ENCODE results near the gene TP53TG3B.
"Not testable (repeated sequence)": the region's sequence is repeated elsewhere in the genome, so short reads cannot be mapped to it uniquely, and the experiment has no call there.

The TP53TG3B gene, protein sequence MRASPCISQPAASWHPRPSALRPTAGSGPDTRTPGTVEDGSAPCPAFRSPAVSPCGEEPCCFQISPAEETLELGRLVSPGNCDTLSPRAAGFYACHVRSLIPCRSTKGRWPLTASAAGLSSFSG

DNA sequence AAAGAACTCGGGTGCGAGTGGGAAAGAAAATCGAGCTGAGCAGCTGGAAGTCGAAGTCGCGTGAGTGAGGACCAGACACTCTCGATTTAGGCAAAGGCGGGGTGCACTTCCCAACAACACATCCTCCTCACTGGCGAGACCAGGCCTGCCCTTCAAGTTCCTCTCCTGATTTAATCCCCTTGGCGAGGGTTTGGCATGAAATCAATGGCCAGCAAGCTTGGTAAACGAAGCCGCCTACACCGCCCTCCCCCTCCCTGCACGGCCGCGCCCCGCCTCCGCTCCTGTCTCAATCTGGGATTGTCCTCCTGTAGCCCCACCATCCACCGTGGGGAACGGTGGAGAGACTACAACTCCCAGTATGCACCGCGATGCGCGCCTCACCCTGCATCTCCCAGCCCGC is at the start of gene TP53TG3B:
TSS of gene TP53TG3B (plus strand) at position 301 of the 400 bp plus-strand sequence. CDS start at position 369, 68 bp downstream.
- DNase-seq = not testable (repeated sequence)

DNA sequence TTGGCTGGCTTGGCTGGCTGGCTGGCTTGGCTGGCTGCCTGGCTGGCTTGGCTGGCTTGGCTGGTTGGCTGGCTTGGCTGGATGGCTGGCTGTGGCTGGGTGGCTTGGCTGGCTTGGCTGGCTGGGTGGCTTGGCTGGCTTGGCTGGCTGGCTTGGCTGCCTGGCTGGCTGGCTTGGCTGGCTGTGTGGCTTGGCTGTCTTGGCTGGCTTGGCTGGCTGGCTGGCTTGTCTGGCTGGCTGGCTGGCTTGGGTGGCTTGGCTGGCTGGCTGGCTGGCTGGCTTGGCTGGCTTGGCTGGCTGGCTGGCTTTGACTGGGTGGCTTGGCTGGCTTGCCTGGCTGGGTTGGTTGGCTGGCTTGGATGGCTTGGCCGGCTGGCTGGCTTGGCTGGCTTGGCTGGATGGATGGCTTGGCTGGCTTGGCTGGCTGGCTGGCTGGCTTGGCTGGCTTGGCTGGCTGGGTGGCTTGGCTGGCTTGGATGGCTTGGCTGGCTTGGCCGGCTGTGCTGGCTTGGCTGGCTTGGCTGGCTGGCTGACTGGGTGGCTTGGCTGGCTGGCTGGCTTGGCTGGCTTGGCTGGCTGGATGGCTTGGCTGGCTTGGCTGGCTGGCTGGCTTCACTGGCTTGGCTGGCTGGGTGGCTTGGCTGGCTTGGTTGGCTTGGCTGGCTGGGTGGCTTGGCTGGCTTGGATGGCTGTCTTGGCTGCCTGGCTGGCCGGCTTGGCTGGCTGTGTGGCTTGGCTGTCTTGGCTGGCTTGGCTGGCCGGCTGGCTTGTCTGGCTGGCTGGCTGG is 24.2 kb upstream of the TP53TG3B start:
- not testable (repeated sequence) for DNase-seq

DNA sequence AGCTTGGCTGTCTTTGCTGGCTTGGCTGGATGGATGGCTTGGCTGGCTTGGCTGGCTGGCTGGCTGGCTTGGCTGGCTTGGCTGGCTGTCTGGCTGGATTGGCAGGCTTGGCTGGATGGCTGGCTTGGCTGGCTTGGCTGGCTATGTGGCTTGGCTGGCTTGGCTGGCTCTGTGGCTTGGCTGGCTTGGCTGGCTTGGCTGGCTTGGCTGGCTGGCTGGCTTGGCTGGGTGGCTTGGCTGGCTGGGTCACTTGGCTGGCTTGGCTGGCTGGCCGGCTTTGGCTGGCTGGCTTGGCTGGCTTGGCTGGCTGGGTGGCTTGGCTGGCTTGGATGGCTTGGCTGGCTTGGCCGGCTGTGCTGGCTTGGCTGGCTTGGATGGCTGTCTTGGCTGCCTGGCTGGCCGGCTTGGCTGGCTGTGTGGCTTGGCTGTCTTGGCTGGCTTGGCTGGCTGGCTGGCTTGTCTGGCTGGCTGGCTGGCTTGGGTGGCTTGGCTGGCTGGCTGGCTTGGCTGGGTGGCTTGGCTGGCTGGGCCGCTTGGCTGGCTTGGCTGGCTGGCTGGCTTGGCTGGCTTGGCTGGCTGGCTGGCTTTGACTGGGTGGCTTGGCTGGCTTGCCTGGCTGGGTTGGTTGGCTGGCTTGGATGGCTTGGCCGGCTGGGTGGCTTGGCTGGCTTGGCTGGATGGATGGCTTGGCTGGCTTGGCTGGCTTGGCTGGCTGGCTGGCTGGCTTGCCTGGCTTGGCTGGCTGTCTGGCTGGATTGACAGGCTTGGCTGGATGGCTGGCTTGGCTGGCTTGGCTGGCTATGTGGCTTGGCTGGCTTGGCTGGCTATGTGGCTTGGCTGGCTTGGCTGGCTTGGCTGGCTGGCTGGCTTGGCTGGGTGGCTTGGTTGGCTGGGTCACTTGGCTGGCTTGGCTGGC is 22.8 kb upstream of the TP53TG3B start:
- DNase-seq = not testable (repeated sequence)

DNA sequence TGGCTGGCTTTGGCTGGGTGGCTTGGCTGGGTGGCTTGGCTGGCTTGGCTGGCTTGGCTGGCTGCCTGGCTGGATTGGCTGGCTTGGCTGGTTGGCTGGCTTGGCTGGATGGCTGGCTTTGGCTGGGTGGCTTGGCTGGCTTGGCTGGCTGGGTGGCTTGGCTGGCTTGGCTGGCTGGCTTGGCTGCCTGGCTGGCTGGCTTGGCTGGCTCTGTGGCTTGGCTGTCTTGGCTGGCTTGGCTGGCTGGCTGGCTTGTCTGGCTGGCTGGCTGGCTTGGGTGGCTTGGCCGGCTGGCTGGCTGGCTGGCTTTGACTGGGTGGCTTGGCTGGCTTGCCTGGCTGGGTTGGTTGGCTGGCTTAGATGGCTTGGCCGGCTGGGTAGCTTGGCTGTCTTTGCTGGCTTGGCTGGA is 22.1 kb upstream of the TP53TG3B start:
- not testable (repeated sequence) for DNase-seq

DNA sequence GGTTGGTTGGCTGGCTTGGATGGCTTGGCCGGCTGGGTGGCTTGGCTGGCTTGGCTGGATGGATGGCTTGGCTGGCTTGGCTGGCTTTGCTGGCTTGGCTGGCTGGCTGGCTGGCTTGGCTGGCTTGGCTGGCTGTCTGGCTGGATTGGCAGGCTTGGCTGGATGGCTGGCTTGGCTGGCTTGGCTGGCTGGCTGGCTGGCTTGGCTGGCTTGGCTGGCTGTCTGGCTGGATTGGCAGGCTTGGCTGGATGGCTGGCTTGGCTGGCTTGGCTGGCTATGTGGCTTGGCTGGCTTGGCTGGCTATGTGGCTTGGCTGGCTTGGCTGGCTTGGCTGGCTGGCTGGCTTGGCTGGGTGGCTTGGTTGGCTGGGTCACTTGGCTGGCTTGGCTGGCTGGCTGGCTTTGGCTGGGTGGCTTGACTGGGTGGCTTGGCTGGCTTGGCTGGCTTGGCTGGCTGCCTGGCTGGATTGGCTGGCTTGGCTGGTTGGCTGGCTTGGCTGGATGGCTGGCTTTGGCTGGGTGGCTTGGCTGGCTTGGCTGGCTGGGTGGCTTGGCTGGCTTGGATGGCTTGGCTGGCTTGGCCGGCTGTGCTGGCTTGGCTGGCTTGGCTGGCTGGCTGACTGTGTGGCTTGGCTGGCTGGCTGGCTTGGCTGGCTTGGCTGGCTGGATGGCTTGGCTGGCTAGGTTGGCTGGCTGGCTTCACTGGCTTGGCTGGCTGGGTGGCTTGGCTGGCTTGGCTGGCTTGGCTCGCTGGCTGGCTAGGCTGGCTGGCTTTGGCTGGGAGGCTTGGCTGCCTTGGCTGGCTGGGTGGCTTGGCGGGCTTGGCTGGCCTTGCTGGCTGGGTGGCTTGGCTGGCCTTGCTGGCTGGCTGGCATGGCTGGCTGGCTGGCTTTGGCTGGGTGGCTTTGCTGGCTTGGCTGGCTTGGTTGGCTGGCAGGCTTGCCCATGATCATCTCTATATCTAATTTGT is 21.3 kb upstream of the TP53TG3B start:
- DNase-seq = not testable (repeated sequence)

Measured in NCI-H774 (cell line).